Cardiac fibroblast (primary cell): Measurements from ENCODE around the gene WDCP.

ENCODE experiments used
- DNase-seq, 2 donors: peaks; one replicate each; pipeline versions ENCODE4 v3.0.0 to v3.0.0-alpha.2; 2010; ENCODE audit warnings: low read depth in 2 of 2
- H3K4me3 ChIP-seq, 2 donors: replicated peaks in 1 of 2; 1 replicate in 1 of 2; 2 replicates in 1 of 2; pipeline ENCODE4 v1.5.1; 2011; ENCODE audit warnings: low read depth in 2 of 2, low read length in 2 of 2, mild to moderate bottlenecking in 2 of 2, moderate library complexity in 1 of 2
- CTCF ChIP-seq: IDR thresholded peaks from one replicate; pipeline ENCODE4 v1.5.1; 2011; ENCODE audit warnings: low read depth, mild to moderate bottlenecking, low read length, inconsistent platforms

The WDCP gene

GRCh38 chr2:24058564-24059271, 11.5 kb upstream of the WDCP start:
- no peak for TF ChIP-seq CTCF
- no peak for DNase-seq
- no peak overlapping the region for H3K4me3 ChIP-seq

GRCh38 chr2:24055750-24056149, 8.6 kb upstream of the WDCP start:
- H3K4me3 ChIP-seq = no peak overlapping the region
- DNase-seq = no peak
- TF ChIP-seq CTCF = no peak

GRCh38 chr2:24054366-24055010, 7.3 kb upstream of the WDCP start:
- TF ChIP-seq CTCF = no peak
- H3K4me3 ChIP-seq = no peak overlapping the region
- DNase-seq = no peak

GRCh38 chr2:24052951-24053350, 5.8 kb upstream of the WDCP start:
- H3K4me3 ChIP-seq = no peak overlapping the region
- no peak for DNase-seq
- no peak for TF ChIP-seq CTCF

GRCh38 chr2:24051833-24052232, 4.6 kb upstream of the WDCP start:
- H3K4me3 ChIP-seq = no peak overlapping the region
- no peak for DNase-seq
- TF ChIP-seq CTCF = no peak

GRCh38 chr2:24050041-24050979, 3.1 kb upstream of the WDCP start:
- DNase-seq = peak; percentile 27 to 33
- H3K4me3 ChIP-seq = peak overlapping the region; percentile 61 to 76

More at GRCh38 chr2:24050041-24050979, 3.1 kb upstream of the WDCP start:
- no peak for TF ChIP-seq CTCF
